ENCODE results near the gene SORCS1. TPM values are rescaled to one million over a fixed set of nuclear protein-coding genes. Genes with fewer than 3 reads are reported as not detected.
A peak's percentile ranks its signal among the peaks of the same experiment; 100 is the strongest.

Gene SORCS1
- polyA plus RNA-seq, 3 donors, result 0.09 TPM; not detected in 2

DNA sequence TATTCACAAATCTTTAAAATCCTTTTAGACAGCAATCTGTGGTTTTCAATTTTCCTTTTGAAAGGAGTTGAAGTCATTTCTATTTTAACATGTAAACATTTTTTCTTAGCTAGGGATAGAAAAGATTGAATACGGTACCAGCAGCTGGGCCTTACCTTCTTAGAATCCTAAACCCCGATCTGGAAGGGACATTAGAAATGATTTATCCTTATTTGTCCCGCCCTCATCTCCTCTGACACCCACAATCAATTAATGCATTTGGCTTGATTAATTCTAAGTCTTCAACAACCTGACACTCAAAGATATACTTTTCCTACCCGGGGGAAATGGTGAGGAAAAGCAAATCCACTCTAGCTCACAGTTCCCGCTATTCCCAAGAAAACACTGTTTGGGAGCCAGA is 100.4 kb downstream of the SORCS1 start:
- no peak overlapping the region for H3K4me3 ChIP-seq (replicated peaks in 1 of 3; ENCODE audit: low read depth in 2 of 3, low read length in 3 of 3)
- H3K79me2 ChIP-seq (ENCODE audit: insufficient read depth, low read length), result no peaks in the 10 kb centered on the region
- no CpG with 5 or more reads among the region's 5 CpGs for WGBS (ENCODE audit: insufficient coverage)
- Mint-ChIP-seq H3K9me3 (peaks cover 0 to 3% (median 0%) of the 10 kb centered on the region in 7 donors), H3K27me3 (ENCODE audit: low read depth in 3 of 3) (peaks cover 0 to 3% (median 1%) of the 10 kb centered on the region in 3 donors), H3K27ac (no peak overlapping the region), H3K4me1 (no peaks in the 10 kb centered on the region), H3K36me3 (no peaks in the 10 kb centered on the region), H3K4me3 (no peak overlapping the region)
- DNase-seq, result no peak
- H3K4me1 ChIP-seq (ENCODE audit: control insufficient read depth in 1 of 2, insufficient read depth in 2 of 2, low read length in 2 of 2), result no peaks in the 10 kb centered on the region
- no peak overlapping the region for H3K9ac ChIP-seq (ENCODE audit: insufficient read depth, low read length, poor library complexity, severe bottlenecking)
- H3K36me3 ChIP-seq (replicated peaks in 1 of 2; ENCODE audit: control insufficient read depth in 1 of 2, insufficient read depth in 2 of 2, low read length in 2 of 2), result no peaks in the 10 kb centered on the region
- no peaks in the 10 kb centered on the region for H3K27me3 ChIP-seq (ENCODE audit: control insufficient read depth in 2 of 2, insufficient read depth in 2 of 2, low read length in 2 of 2)
- H4K20me1 ChIP-seq (ENCODE audit: insufficient read depth, low read length), result no peaks in the 10 kb centered on the region
- H3K4me2 ChIP-seq (replicated peaks; ENCODE audit: extremely low read depth, low read length, poor library complexity, severe bottlenecking), result no peak overlapping the region
- no peaks in the 10 kb centered on the region for H3K9me3 ChIP-seq (replicated peaks in 1 of 2; ENCODE audit: control insufficient read depth in 1 of 2, insufficient read depth in 1 of 2, low read length in 2 of 2)
- TF ChIP-seq, protein P1, sequence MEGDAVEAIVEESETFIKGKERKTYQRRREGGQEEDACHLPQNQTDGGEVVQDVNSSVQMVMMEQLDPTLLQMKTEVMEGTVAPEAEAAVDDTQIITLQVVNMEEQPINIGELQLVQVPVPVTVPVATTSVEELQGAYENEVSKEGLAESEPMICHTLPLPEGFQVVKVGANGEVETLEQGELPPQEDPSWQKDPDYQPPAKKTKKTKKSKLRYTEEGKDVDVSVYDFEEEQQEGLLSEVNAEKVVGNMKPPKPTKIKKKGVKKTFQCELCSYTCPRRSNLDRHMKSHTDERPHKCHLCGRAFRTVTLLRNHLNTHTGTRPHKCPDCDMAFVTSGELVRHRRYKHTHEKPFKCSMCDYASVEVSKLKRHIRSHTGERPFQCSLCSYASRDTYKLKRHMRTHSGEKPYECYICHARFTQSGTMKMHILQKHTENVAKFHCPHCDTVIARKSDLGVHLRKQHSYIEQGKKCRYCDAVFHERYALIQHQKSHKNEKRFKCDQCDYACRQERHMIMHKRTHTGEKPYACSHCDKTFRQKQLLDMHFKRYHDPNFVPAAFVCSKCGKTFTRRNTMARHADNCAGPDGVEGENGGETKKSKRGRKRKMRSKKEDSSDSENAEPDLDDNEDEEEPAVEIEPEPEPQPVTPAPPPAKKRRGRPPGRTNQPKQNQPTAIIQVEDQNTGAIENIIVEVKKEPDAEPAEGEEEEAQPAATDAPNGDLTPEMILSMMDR (IDR thresholded peaks at IDR 0.05), result no peak
- intact Hi-C loops (cut with micrococcal nuclease), result no loop called here
- no peak overlapping the region for H3K27ac ChIP-seq (ENCODE audit: low read depth in 1 of 2, low read length in 2 of 2)
- no peak overlapping the region for H2AFZ ChIP-seq (ENCODE audit: insufficient read depth, low read depth, low read length, poor library complexity, severe bottlenecking)

- Histone ChIP-seq H3K79me2 (ENCODE audit: insufficient read depth, low read length) (no peaks in the 10 kb centered on the region), H3K36me3 (replicated peaks in 1 of 2; ENCODE audit: control insufficient read depth in 1 of 2, insufficient read depth in 2 of 2, low read length in 2 of 2) (no peaks in the 10 kb centered on the region), H3K4me3 (replicated peaks in 1 of 3; ENCODE audit: low read depth in 2 of 3, low read length in 3 of 3) (no peak overlapping the region), H3K4me1 (ENCODE audit: control insufficient read depth in 1 of 2, insufficient read depth in 2 of 2, low read length in 2 of 2) (no peaks in the 10 kb centered on the region), H3K9ac (ENCODE audit: insufficient read depth, low read length, poor library complexity, severe bottlenecking) (no peak overlapping the region), H3K4me2 (replicated peaks; ENCODE audit: extremely low read depth, low read length, poor library complexity, severe bottlenecking) (no peak overlapping the region), H3K9me3 (replicated peaks in 1 of 2; ENCODE audit: control insufficient read depth in 1 of 2, insufficient read depth in 1 of 2, low read length in 2 of 2) (no peaks in the 10 kb centered on the region), H3K27ac (ENCODE audit: low read depth in 1 of 2, low read length in 2 of 2) (no peak overlapping the region), H3K27me3 (ENCODE audit: control insufficient read depth in 2 of 2, insufficient read depth in 2 of 2, low read length in 2 of 2) (no peaks in the 10 kb centered on the region), H4K20me1 (ENCODE audit: insufficient read depth, low read length) (no peaks in the 10 kb centered on the region), H2AFZ (ENCODE audit: insufficient read depth, low read depth, low read length, poor library complexity, severe bottlenecking) (no peak overlapping the region)
- WGBS (ENCODE audit: insufficient coverage), result no CpG with 5 or more reads among the region's 3 CpGs
- Mint-ChIP-seq H3K36me3 (no peaks in the 10 kb centered on the region), H3K4me1 (no peaks in the 10 kb centered on the region), H3K9me3 (peaks cover 0 to 1% (median 0%) of the 10 kb centered on the region in 7 donors), H3K27me3 (ENCODE audit: low read depth in 3 of 3) (peaks cover 0 to 4% (median 3%) of the 10 kb centered on the region in 3 donors), H3K4me3 (peak overlapping the region in 1 of 2 donors; percentile 35), H3K27ac (no peak overlapping the region)
- TF ChIP-seq, protein P1 (IDR thresholded peaks at IDR 0.05), result no peak
- intact Hi-C loops (cut with micrococcal nuclease), result no loop called here
- no peak for DNase-seq
Measured at GRCh38 chr10:107059872-107060271, 104.6 kb downstream of the SORCS1 start.

Data from CD14-positive monocyte (primary cell).